ENCODE results near the gene ALOX5AP.

The ALOX5AP gene

DNA sequence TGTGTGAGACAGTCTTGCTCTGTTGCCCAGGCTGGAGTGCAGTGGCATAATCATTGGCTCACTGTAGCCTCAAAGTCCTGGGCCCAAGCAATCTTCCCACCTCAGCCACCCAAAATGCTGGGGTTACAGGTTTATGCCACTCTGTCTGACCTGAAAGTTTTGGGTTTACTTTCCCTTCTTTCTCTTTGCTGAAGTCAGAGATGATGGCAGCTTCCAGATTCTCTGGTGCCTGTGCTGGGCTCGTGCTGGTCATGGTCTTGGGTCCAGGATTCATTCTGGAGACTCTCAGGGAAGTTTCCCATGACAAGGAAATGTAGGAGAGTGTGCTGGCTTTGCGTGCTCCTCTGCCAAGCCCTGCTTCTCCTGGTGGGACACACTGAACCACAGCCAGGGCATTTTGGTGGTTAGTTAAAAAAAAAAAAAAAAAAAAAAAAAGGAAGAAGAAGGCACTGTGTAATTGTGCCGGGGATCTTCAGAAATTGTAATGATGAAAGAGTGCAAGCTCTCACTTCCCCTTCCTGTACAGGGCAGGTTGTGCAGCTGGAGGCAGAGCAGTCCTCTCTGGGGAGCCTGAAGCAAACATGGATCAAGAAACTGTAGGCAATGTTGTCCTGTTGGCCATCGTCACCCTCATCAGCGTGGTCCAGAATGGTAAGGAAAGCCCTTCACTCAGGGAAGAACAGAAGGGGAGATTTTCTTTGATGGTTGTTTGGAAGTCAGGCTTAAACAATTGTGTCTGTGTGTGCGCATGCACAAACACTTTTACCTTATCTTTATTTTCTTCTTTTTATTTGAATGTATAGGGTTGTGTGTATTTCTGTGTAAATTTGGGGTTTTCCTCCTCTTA is at the start of gene ALOX5AP:
TSS of gene ALOX5AP (plus strand) at position 519 of the 847 bp plus-strand sequence. CDS start at position 582, 63 bp downstream.
- DNase-seq = peak in 1 of 58 donors; percentile 26

GRCh38 chr13:30685987-30686386 is 49.4 kb upstream of the ALOX5AP start:
- DNase-seq = no peak

DNA sequence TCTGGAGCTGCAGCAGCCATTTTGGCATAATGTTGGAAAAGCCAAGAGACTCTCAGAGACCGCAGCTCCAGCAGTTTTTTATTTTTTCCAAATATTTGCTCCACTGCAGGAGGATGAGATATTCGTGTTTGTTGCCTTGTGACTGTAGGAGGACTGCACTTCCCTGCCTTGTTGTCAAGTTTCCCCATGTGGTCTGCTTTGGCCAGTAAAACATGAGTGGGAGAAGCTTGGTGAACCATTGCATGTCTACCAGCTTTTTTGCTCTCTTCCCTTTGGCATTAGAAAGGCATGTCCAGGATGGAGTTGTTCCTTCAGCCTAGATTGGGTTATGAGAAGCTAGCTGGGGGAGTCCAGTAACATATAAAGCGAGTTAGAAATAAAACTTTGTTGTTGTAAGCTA is 47.7 kb upstream of the ALOX5AP start:
- no peak for DNase-seq

- no peak for DNase-seq
These were observed 45.6 kb upstream of the ALOX5AP start for GRCh38 chr13:30689752-30690151.

- peak in 9 of 58 donors; percentile 12 to 47 (median 22) for DNase-seq
These were observed 44.8 kb upstream of the ALOX5AP start for GRCh38 chr13:30690282-30691188.

- no peak for DNase-seq
These were observed 43.2 kb upstream of the ALOX5AP start for GRCh38 chr13:30692113-30692512.

DNA sequence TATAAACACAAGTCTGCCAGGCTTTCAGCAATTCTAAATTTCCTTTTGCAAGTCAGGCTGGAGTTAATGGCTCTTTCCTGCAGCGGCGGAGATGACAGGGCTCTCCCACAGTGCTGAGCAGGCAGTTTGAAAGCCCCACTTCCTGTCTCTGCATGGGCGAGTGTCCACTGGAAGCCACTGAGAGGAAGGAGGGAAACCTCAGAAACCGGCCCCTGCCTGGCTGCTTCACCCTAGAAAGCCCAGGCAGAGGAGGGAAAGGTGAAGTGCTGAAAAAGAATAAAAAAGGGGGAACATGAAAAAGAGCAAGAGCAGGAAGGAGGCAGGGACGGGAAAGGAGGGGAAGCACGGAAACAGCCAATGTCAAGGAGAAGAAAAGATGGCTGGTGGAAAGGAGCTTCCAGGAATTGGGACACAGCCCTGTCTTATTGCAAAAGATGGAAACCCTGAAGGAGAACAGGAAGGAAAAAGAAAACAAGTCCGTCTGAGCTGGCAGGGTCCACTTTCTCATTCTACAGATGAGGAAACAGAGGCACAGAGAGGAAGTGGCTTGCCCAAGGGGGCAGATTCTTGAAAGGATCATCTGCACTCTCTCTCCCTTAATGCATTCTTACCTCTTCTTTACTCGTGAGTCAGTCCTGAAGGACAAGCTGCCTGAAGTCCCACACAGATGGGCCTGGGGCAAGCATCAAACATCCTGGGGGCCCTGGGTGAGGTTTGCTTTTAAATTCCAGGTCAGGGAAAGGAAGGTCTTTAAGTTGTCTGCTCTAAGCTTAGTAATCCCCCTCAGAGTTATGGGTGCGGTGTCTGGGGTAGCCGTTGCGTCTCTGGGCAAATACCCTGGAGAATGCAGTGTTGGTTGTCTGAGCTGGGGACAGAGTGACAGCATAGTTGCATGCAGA is 38.8 kb upstream of the ALOX5AP start:
- DNase-seq = peak in 25 of 58 donors; percentile 7 to 47 (median 22)

GRCh38 chr13:30697177-30697953 is 38.0 kb upstream of the ALOX5AP start:
- DNase-seq = no peak

DNA sequence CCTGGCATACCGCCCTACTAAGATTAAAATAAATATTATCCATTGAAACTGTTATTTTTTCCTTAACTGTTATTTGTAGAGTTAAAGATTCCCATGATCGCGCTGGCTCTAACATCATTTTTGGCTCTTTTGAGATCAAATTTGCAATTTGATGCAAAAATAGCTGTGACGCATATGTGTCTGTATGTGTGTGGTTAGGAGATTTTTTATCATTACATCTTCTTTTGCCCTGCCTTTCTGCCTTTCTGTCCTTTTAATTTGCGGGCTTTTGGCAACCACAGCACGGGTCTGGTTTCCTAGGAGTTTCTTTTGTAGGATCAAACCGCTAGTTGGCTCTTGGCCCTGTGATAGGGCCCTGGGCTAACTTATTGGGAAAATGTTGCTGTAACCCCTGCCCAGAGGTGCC is 37.3 kb upstream of the ALOX5AP start:
- DNase-seq = no peak

DNA sequence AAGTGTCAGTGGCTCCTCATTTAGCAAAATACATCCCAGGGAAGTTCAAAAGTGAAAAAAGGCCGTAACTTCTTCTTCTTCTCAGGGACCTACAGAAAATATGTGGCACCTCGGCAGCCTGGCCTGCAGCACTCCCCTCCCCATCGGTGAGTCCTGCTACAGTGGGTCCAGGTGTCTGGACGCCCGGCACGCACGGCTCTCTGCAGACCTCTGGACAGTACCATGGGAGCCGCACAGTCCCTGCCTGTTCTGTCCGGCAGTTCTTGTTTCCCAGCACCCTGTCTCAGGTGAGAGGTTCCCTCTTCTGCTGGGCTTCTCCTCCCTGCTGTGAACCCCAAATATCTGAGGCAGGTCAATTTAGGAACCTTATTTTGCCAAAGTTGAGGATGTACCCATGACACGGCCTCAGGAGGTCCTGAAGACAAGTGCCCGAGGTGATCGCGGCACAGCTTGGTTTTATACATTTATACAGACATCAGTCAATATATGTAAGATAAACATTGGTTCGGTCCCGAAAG is 36.8 kb upstream of the ALOX5AP start:
- DNase-seq = no peak

GRCh38 chr13:30700364-30700763 is 35.0 kb upstream of the ALOX5AP start:
- DNase-seq = no peak

DNA sequence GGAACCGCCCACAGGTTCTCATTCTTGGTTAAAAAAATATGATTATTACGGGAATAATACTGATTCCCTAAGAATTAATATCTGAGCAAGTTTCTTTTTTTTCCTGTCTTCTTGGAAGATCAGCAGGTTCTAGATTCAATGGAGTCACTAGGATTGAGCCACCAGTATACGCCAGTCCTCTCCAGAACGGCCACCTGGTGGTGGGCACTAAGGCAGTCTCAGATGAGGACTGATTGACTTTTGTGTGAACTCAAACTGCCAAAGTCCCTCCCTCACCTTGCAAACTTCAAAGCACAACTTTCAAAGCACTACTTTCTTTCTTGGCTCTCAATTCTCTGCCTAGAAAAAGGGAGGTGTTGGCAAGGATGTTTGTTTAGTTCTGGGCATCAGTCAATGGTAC is 33.3 kb upstream of the ALOX5AP start:
- DNase-seq = no peak

DNA sequence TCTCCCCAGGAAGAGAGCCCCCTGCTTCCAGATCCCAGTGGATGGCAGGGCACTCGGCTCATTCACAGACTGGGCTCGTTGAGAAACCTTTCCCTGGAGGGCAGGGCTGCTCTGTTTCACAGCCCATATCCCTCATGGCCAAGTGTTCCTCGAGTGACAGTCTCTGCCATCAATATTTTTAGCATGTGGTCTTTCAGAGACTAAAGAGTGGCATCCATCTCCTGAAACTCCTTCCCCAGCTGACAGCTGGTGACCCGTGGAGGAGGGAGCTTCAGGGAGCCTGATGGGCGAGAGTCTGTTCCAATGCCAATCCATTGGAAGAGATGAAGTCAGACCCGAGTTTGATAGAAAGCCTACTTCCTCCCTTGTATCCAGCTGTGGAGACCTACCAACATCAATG is 30.7 kb upstream of the ALOX5AP start:
- no peak for DNase-seq

- DNase-seq = no peak
These were observed 29.7 kb upstream of the ALOX5AP start for GRCh38 chr13:30705680-30706079.

DNA sequence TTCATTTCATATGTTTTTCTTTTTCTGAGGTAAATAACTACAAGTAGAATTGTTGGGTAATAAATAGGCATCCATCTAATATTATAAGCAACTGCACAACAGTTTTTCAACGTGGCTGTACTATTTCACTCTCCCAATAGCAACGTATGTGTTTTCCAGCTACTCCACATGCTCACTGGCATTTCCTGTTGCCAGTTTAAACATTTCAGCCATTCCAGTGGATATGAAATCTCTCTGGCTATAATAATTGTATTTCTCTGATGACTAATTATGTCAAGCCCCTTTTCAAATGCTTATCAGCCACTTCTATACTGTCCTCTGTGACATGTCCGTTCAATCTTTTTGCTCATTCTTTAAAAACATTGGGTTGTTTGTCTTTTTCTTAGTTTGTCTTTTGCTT is 26.8 kb upstream of the ALOX5AP start:
- DNase-seq = no peak

DNA sequence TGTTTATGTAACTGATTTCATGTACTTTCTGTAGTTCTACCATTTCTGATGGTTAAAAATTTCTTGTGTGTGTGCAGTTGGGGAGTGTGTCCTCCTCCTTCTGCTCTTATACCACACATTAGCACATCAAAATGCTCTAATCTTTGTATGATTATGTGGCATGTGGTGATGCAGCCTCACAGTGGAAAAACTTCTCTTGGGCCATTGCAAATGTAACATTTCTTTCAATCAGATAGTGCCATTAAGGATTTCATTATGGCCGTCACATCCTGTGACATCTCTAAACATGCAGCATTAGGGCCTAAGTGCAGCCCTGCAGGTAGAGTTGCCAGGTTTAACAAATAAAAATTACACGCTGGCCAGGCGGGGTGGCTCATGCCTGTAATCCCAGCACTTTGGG is 24.9 kb upstream of the ALOX5AP start:
- DNase-seq = no peak

DNA sequence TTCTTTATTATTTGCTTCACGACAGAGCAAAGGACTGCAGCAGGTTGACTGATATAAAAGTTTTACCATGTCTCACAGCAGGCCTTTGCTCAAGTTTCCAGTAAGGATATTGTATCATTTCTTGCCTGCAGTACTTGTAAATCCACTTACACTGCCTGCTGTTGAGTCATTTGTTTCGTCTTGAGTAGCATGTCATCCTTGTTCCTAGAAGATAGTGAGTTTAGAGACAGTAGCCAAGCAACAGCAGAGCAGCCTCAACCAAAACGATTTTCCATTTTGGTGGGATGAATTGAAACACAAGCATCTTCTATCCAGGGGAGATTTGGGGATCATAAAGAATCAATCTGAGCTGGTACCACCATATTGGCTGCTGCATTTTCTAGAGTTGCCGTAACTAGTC is 24.0 kb upstream of the ALOX5AP start:
- DNase-seq = peak in 1 of 58 donors; percentile 7

DNA sequence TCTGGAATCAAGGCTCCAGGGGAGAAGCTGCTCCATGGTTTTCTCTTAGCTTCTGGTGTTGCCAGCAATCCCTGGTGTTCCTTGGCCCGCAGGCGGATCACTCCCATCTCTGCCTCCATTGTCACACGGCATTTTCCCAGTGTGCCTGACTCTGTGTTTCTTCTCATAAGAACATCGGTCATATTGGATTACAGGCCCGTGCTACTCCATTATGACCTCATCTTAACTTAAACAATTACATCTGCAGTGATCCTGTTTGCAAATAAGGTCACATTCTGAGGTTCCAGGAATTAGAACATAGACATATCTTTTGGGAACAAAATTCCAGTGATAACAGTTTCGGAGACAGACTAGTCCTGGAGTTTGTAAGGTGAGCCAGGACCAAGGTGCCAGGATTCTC is 23.5 kb upstream of the ALOX5AP start:
- DNase-seq = no peak

GRCh38 chr13:30712536-30713532 is 22.5 kb upstream of the ALOX5AP start:
- DNase-seq = peak in 3 of 58 donors; percentile 15 to 26 (median 16)
